Neuron (in vitro differentiated cells): ENCODE data around the gene NTNG2.

Experiments
- H2AFZ ChIP-seq: one replicate; pipeline ENCODE4 v1.6.1; 2013; ENCODE audit warnings: low read depth, mild to moderate bottlenecking, inconsistent platforms, low read length, moderate library complexity
- H3K27me3 ChIP-seq: one replicate; pipeline ENCODE4 v1.6.1; 2013; ENCODE audit warnings: low read length; ENCODE audit not compliant: insufficient read depth
- H3K36me3 ChIP-seq: one replicate; pipeline ENCODE4 v1.6.1; 2013; ENCODE audit warnings: low read length; ENCODE audit not compliant: insufficient read depth
- H3K4me1 ChIP-seq: one replicate; pipeline ENCODE4 v1.6.1; 2013; ENCODE audit warnings: low read length; ENCODE audit not compliant: insufficient read depth
- H3K4me3 ChIP-seq: 2 replicates; pipeline ENCODE4 v1.5.1; 2013; ENCODE audit warnings: mild to moderate bottlenecking, low read length, moderate library complexity
- H3K9me3 ChIP-seq: one replicate; pipeline ENCODE4 v1.6.1; 2013; ENCODE audit warnings: low read length

NTNG2 gene

GRCh38 chr9:132168347-132168746, 6.5 kb downstream of the NTNG2 start:
- peaks cover 32% of the 10 kb centered on the region for H3K27me3 ChIP-seq
- H3K9me3 ChIP-seq = no peaks in the 10 kb centered on the region
- no peak overlapping the region for H3K4me3 ChIP-seq
- H3K36me3 ChIP-seq = no peaks in the 10 kb centered on the region
- H2AFZ ChIP-seq = no peak overlapping the region
- H3K4me1 ChIP-seq = no peaks in the 10 kb centered on the region

GRCh38 chr9:132168851-132169250, 7.0 kb downstream of the NTNG2 start:
- no peaks in the 10 kb centered on the region for H3K4me1 ChIP-seq
- H3K36me3 ChIP-seq = no peaks in the 10 kb centered on the region
- peaks cover 29% of the 10 kb centered on the region for H3K27me3 ChIP-seq
- H3K4me3 ChIP-seq = no peak overlapping the region
- H3K9me3 ChIP-seq = peaks cover 2% of the 10 kb centered on the region
- no peak overlapping the region for H2AFZ ChIP-seq

GRCh38 chr9:132169672-132170392, 8.0 kb downstream of the NTNG2 start:
- H3K36me3 ChIP-seq = no peaks in the 10 kb centered on the region
- no peaks in the 10 kb centered on the region for H3K4me1 ChIP-seq
- H3K27me3 ChIP-seq = peaks cover 19% of the 10 kb centered on the region
- no peak overlapping the region for H3K4me3 ChIP-seq
- H2AFZ ChIP-seq = no peak overlapping the region
- peaks cover 2% of the 10 kb centered on the region for H3K9me3 ChIP-seq

- Histone ChIP-seq H3K36me3 (no peaks in the 10 kb centered on the region), H3K27me3 (peaks cover 7% of the 10 kb centered on the region), H3K4me1 (no peaks in the 10 kb centered on the region), H2AFZ (no peak overlapping the region), H3K9me3 (peaks cover 2% of the 10 kb centered on the region), H3K4me3 (no peak overlapping the region)
Observed at GRCh38 chr9:132171702-132172101, 9.8 kb downstream of the NTNG2 start.

- Histone ChIP-seq H3K9me3 (peaks cover 2% of the 10 kb centered on the region), H2AFZ (no peak overlapping the region), H3K36me3 (no peaks in the 10 kb centered on the region), H3K4me3 (no peak overlapping the region), H3K27me3 (peaks cover 3% of the 10 kb centered on the region), H3K4me1 (no peaks in the 10 kb centered on the region)
Observed at GRCh38 chr9:132172185-132172584, 10.3 kb downstream of the NTNG2 start.

- no peaks in the 10 kb centered on the region for H3K36me3 ChIP-seq
Observed at GRCh38 chr9:132175431-132175830, 13.6 kb downstream of the NTNG2 start.

GRCh38 chr9:132176338-132176737, 14.5 kb downstream of the NTNG2 start:
- Histone ChIP-seq H3K4me1 (no peaks in the 10 kb centered on the region), H3K27me3 (no peaks in the 10 kb centered on the region), H2AFZ (no peak overlapping the region), H3K9me3 (peaks cover 2% of the 10 kb centered on the region), H3K36me3 (no peaks in the 10 kb centered on the region), H3K4me3 (no peak overlapping the region)

More at GRCh38 chr9:132175431-132175830, 13.6 kb downstream of the NTNG2 start:
- Histone ChIP-seq H3K4me3 (no peak overlapping the region), H2AFZ (no peak overlapping the region), H3K9me3 (peaks cover 2% of the 10 kb centered on the region), H3K4me1 (no peaks in the 10 kb centered on the region), H3K27me3 (no peaks in the 10 kb centered on the region)

- H3K4me1 ChIP-seq = peaks cover 21% of the 10 kb centered on the region
- no peak overlapping the region for H2AFZ ChIP-seq
- no peak overlapping the region for H3K4me3 ChIP-seq
- peaks cover 5% of the 10 kb centered on the region for H3K27me3 ChIP-seq
- no peaks in the 10 kb centered on the region for H3K9me3 ChIP-seq
- H3K36me3 ChIP-seq = no peaks in the 10 kb centered on the region
Observed at GRCh38 chr9:132181796-132182313, 20.0 kb downstream of the NTNG2 start.

GRCh38 chr9:132182314-132183091, 20.6 kb downstream of the NTNG2 start:
- peaks cover 26% of the 10 kb centered on the region for H3K4me1 ChIP-seq
- H3K9me3 ChIP-seq = no peaks in the 10 kb centered on the region
- H3K27me3 ChIP-seq = peaks cover 5% of the 10 kb centered on the region
- no peaks in the 10 kb centered on the region for H3K36me3 ChIP-seq
- H2AFZ ChIP-seq = no peak overlapping the region
- no peak overlapping the region for H3K4me3 ChIP-seq

- H3K4me3 ChIP-seq = no peak overlapping the region
- peaks cover 8% of the 10 kb centered on the region for H3K27me3 ChIP-seq
- H3K9me3 ChIP-seq = no peaks in the 10 kb centered on the region
- H2AFZ ChIP-seq = no peak overlapping the region
- no peaks in the 10 kb centered on the region for H3K36me3 ChIP-seq
- peaks cover 31% of the 10 kb centered on the region for H3K4me1 ChIP-seq
Observed at GRCh38 chr9:132183134-132183533, 21.3 kb downstream of the NTNG2 start.

GRCh38 chr9:132183715-132184114, 21.9 kb downstream of the NTNG2 start:
- no peak overlapping the region for H3K4me3 ChIP-seq
- H3K27me3 ChIP-seq = peaks cover 11% of the 10 kb centered on the region
- no peaks in the 10 kb centered on the region for H3K36me3 ChIP-seq
- peaks cover 31% of the 10 kb centered on the region for H3K4me1 ChIP-seq
- H2AFZ ChIP-seq = no peak overlapping the region
- H3K9me3 ChIP-seq = no peaks in the 10 kb centered on the region

- H3K27me3 ChIP-seq = peaks cover 11% of the 10 kb centered on the region
- H3K9me3 ChIP-seq = no peaks in the 10 kb centered on the region
- no peaks in the 10 kb centered on the region for H3K36me3 ChIP-seq
- no peak overlapping the region for H2AFZ ChIP-seq
- H3K4me3 ChIP-seq = no peak overlapping the region
- H3K4me1 ChIP-seq = peaks cover 31% of the 10 kb centered on the region
Observed at GRCh38 chr9:132184124-132184523, 22.3 kb downstream of the NTNG2 start.
